Mesenchymal stem cell (in vitro differentiated cells and primary cell): ENCODE data around the gene TMEM175.

ENCODE experiments used
- DNase-seq: peaks from one replicate; pipeline ENCODE4 v3.0.0-alpha.2; 2013
- H2AFZ ChIP-seq: one replicate; pipeline ENCODE4 v1.6.1; 2013; ENCODE audit warnings: low read depth, mild to moderate bottlenecking, control low read depth, inconsistent platforms, low read length, moderate library complexity
- H2AK5ac ChIP-seq: 2 replicates; pipeline ENCODE4 v1.6.1; 2013; ENCODE audit warnings: low read length, moderate library complexity, mild to moderate bottlenecking, inconsistent platforms; ENCODE audit not compliant: severe bottlenecking
- H2BK120ac ChIP-seq: one replicate; pipeline ENCODE4 v1.6.1; 2013; ENCODE audit warnings: low read depth, mild to moderate bottlenecking, inconsistent platforms, low read length, moderate library complexity
- H2BK12ac ChIP-seq, 2 experiments: one replicate each; pipeline ENCODE4 v1.6.1; 2013; ENCODE audit warnings: inconsistent platforms in 2 of 2, low read length in 2 of 2, mild to moderate bottlenecking in 2 of 2, moderate library complexity in 2 of 2, control low read depth in 1 of 2
- H2BK15ac ChIP-seq: one replicate; pipeline ENCODE4 v1.6.1; 2013; ENCODE audit warnings: mild to moderate bottlenecking, low read depth, inconsistent platforms; ENCODE audit not compliant: poor library complexity, severe bottlenecking
- H2BK5ac ChIP-seq: 2 replicates; pipeline ENCODE4 v1.6.1; 2013; ENCODE audit warnings: low read depth, mild to moderate bottlenecking, low read length, control low read depth, inconsistent platforms; ENCODE audit not compliant: poor library complexity, severe bottlenecking
- H3K14ac ChIP-seq, 2 experiments: one replicate each; pipeline ENCODE4 v1.6.1; 2013; ENCODE audit warnings: inconsistent platforms in 2 of 2, low read length in 2 of 2, control low read depth in 1 of 2, mild to moderate bottlenecking in 1 of 2, moderate library complexity in 1 of 2
- H3K18ac ChIP-seq, 2 experiments: one replicate each; pipeline ENCODE4 v1.6.1; 2013; ENCODE audit warnings: inconsistent platforms in 2 of 2, low read length in 2 of 2, control low read depth in 1 of 2, low read depth in 1 of 2, mild to moderate bottlenecking in 1 of 2
- H3K23ac ChIP-seq, 2 experiments: one replicate each; pipeline ENCODE4 v1.6.1; 2013; ENCODE audit warnings: inconsistent platforms in 2 of 2, low read length in 2 of 2, mild to moderate bottlenecking in 2 of 2, moderate library complexity in 2 of 2, control low read depth in 1 of 2
- H3K27ac ChIP-seq: 2 replicates; pipeline ENCODE4 v1.5.1; 2013; ENCODE audit warnings: mild to moderate bottlenecking, moderate library complexity, low read length, control low read depth, inconsistent platforms; ENCODE audit not compliant: poor library complexity, severe bottlenecking
- H3K27me3 ChIP-seq, 2 experiments: 2 replicates each; pipeline versions ENCODE4 v1.6.1 to v1.7.0; 2013; ENCODE audit warnings: low read length in 2 of 2, mild to moderate bottlenecking in 2 of 2, moderate library complexity in 2 of 2, control low read depth in 1 of 2, inconsistent platforms in 1 of 2; ENCODE audit not compliant: control insufficient read depth in 1 of 2, insufficient read depth in 1 of 2
- H3K36me3 ChIP-seq, 2 experiments: 2 replicates each; pipeline versions ENCODE4 v1.6.1 to v1.7.0; 2013; ENCODE audit warnings: low read length in 2 of 2, control low read depth in 1 of 2, inconsistent platforms in 1 of 2, low read depth in 1 of 2, mild to moderate bottlenecking in 1 of 2; ENCODE audit not compliant: insufficient read depth in 2 of 2, control insufficient read depth in 1 of 2
- H3K4ac ChIP-seq, 2 experiments: one replicate each; pipeline ENCODE4 v1.6.1; 2013; ENCODE audit warnings: inconsistent platforms in 2 of 2, low read length in 2 of 2, mild to moderate bottlenecking in 2 of 2, moderate library complexity in 2 of 2, control low read depth in 1 of 2, low read depth in 1 of 2
- H3K4me1 ChIP-seq: 2 replicates; pipeline ENCODE4 v1.6.1; 2013; ENCODE audit warnings: low read depth, low read length, control low read depth; ENCODE audit not compliant: control insufficient read depth, insufficient read depth
- H3K4me2 ChIP-seq: 2 replicates; pipeline ENCODE4 v1.6.1; 2013; ENCODE audit warnings: low read length, mild to moderate bottlenecking, inconsistent platforms; ENCODE audit not compliant: poor library complexity, severe bottlenecking
- H3K4me3 ChIP-seq, 2 experiments: 2 replicates each; pipeline versions ENCODE4 v1.5.1 to v1.7.0; 2013; ENCODE audit warnings: low read length in 2 of 2, mild to moderate bottlenecking in 2 of 2, control low read depth in 1 of 2, low read depth in 1 of 2; ENCODE audit not compliant: insufficient read depth in 1 of 2
- H3K79me1 ChIP-seq: replicated peaks from 2 replicates; pipeline ENCODE4 v1.6.1; 2013; ENCODE audit warnings: mild to moderate bottlenecking, control low read depth, low read length, inconsistent platforms; ENCODE audit not compliant: poor library complexity, severe bottlenecking
- H3K9ac ChIP-seq: 2 replicates; pipeline ENCODE4 v1.7.0; 2013; ENCODE audit warnings: mild to moderate bottlenecking, low read length, moderate library complexity
- H3K9me3 ChIP-seq: 2 replicates; pipeline ENCODE4 v1.7.0; 2013; ENCODE audit warnings: mild to moderate bottlenecking, low read length; ENCODE audit not compliant: control insufficient read depth
- H4K8ac ChIP-seq: one replicate; pipeline ENCODE4 v1.6.1; 2013; ENCODE audit warnings: inconsistent platforms, mild to moderate bottlenecking, low read length, moderate library complexity
- H4K91ac ChIP-seq: one replicate; pipeline ENCODE4 v1.6.1; 2013; ENCODE audit warnings: mild to moderate bottlenecking, low read length, inconsistent platforms
- WGBS: methylation state at CpG from one replicate; pipeline ENCODE4 v1.1.7; 2013; ENCODE audit warnings: mixed read lengths; 5-methylcytosine and 5-hydroxymethylcytosine counted together

TMEM175 gene

DNA sequence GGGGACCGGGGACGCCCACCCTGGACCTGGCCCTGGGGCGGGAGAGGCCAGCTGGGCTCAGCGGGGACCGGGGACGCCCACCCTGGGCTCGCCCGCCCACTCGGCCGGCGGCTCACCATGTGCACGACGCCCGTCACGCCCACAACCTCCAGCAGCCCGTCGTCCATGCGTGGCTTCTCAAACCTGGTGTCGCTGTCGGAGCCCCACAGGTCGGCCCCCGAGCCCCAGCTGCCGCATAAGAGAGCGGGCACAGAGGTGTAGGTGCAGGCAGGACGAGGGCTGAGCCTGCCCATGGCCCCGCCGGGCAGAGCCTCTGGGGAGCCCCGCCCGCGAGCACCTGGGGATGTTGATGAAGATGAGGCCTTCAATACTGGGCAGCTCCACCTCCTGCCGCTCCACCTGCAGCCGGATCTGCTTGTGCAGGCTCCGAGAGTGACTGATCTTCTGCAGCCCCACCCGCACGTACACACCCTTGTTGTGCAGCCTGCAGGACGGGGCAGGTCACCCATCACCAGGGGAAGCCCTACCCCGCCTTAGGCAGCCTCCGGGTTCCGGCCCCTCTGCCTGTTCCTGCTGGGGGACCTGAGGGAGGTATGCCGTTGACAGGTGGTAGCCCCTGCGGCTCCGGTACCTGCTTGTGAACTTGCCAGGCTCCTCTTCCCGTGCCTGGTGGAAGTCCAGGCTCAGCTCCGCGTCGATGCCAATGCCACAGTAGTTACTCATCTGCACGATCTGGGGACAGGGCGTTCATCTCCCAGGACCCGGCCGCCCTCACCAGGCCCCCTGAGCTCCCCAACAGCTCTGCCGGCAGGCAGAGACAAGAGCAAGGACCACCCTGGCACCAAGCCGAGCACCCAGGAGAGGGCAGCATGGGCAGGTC lies 29.3 kb downstream of the TMEM175 start:
- Histone ChIP-seq H2AFZ (no peak overlapping the region), H3K9ac (no peak overlapping the region), H3K4me2 (no peak overlapping the region), H4K91ac (no peak overlapping the region), H3K79me1 (no peaks in the 10 kb centered on the region), H3K18ac (no peak overlapping the region), H2BK120ac (no peak overlapping the region), H3K27ac (no peak overlapping the region), H2AK5ac (no peak overlapping the region), H3K4me1 (peaks cover 11% of the 10 kb centered on the region), H2BK15ac (no peak overlapping the region), H3K27me3 (no peaks in the 10 kb centered on the region), H4K8ac (no peak overlapping the region), H3K14ac (no peak overlapping the region), H3K23ac (no peak overlapping the region), H3K9me3 (no peaks in the 10 kb centered on the region), H3K4ac (no peak overlapping the region), H3K4me3 (no peak overlapping the region), H2BK12ac (no peak overlapping the region), H3K36me3 (peaks cover 71 to 99% of the 10 kb centered on the region in 2 experiments), H2BK5ac (no peak overlapping the region)
- WGBS: 94% methylated on average over 45 of the region's 52 CpGs
- no peak for DNase-seq

DNA sequence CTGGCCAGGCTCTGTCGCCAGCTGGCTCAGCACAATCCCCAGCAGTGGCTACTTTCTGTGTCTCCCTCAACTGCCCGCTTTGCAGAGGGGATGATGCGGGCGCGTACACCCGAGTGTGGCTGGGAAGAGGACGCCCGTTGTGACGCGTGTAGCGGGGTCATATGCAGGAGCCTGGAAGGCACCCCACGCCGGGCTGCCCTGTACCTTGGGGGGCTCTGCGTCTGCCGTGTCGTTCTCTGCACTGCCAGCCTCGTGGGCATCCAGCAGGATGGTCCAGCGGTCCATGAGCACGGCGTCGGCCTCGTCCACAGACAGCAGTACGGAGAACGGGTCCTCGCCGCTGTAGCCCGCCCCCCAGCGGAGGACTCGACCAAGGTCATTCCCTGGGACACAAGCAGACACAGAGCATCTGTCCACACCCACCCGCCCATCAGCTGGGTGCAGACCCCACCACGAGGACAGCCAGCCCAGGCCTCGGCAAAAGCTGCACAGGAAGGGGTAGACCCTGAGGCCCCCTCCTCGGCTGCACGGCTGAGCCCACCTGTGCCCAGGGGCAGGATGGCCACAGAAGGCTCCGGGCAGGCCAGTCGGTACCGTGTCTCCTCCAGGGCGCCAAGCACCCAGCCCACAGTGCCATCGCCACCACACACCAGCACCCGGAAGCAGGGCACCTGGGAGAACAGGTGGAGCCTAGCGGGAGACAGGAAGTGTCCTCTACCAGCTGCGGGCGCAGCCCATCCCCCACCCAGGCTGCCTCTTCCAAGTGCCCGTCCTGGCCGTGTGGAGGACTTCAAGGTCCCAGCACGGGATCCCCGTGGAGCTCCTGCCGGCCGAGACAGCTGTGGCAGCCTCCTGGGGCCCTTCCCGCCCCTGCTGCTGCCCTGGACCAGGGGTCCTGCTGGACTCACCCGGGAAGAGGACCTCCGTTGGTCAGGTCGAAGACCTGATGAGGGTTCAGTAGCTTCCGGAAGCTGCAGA lies 30.3 kb downstream of the TMEM175 start:
- 96% methylated on average over 54 of the region's 54 CpGs for WGBS
- Histone ChIP-seq H3K4me1 (peaks cover 15% of the 10 kb centered on the region), H3K9ac (no peak overlapping the region), H4K91ac (no peak overlapping the region), H2AK5ac (no peak overlapping the region), H3K23ac (no peak overlapping the region), H3K4me3 (no peak overlapping the region), H3K36me3 (peaks cover 75 to 100% of the 10 kb centered on the region in 2 experiments), H3K14ac (no peak overlapping the region), H3K27me3 (no peaks in the 10 kb centered on the region), H2AFZ (no peak overlapping the region), H2BK120ac (no peak overlapping the region), H3K79me1 (no peaks in the 10 kb centered on the region), H3K4ac (no peak overlapping the region), H3K18ac (no peak overlapping the region), H2BK5ac (no peak overlapping the region), H4K8ac (no peak overlapping the region), H3K27ac (no peak overlapping the region), H3K9me3 (no peaks in the 10 kb centered on the region), H3K4me2 (no peak overlapping the region), H2BK15ac (no peak overlapping the region), H2BK12ac (no peak overlapping the region)
- DNase-seq: no peak

DNA sequence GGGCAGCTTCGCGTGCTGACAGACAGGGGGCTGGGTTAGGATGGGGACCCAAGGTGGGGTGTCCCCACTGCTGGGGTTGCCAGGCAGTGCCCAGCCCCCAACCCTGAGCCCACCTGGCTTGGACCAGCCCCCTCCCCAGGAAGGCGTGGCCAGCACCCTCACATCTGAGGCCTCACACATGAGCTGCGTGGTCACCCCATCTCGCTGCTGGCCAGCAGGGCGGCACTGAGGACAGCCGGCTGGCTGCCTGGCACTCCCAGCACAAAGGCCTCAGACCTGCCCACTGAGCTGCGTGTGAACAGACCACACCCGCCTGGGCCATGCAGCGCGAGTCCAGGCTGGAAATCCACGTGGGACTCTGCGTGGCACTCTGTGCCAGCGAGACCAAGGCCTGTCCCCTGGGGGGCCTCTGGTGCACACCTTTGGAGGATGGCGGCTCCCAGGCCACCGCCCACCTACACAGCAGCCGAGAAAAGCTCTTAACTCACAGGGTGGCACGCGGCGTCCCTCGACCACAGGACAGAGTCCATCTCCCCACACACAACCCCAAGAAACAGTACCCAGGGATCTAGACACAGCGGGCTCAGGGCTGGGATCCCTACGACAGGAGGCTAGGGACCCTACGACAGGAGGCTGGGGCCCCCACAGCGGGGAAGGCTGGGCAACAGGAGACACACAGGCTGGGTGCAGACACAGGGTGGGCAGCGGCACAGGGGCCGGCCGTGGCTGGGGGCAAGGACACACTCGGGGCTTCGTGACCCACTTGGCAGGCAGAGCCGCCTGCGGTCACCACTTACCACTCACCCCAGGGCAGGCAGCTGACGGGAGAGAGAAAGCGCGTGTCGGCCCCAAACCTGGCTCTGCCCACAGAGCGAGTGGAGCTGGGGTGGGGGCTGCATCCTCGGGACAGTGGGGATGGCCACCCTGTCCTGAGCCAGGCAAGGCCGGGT lies 31.3 kb downstream of the TMEM175 start:
- Histone ChIP-seq H3K4me1 (peaks cover 21% of the 10 kb centered on the region), H3K14ac (no peak overlapping the region), H4K8ac (no peak overlapping the region), H3K27me3 (no peaks in the 10 kb centered on the region), H2AFZ (no peak overlapping the region), H2AK5ac (no peak overlapping the region), H2BK5ac (no peak overlapping the region), H4K91ac (no peak overlapping the region), H3K27ac (no peak overlapping the region), H2BK12ac (no peak overlapping the region), H3K36me3 (peaks cover 67 to 99% of the 10 kb centered on the region in 2 experiments), H3K4me3 (no peak overlapping the region), H3K4me2 (no peak overlapping the region), H2BK15ac (no peak overlapping the region), H3K18ac (no peak overlapping the region), H3K79me1 (peaks cover 4% of the 10 kb centered on the region), H3K9ac (no peak overlapping the region), H2BK120ac (no peak overlapping the region), H3K23ac (no peak overlapping the region), H3K9me3 (no peaks in the 10 kb centered on the region), H3K4ac (no peak overlapping the region)
- WGBS: 95% methylated on average over 36 of the region's 39 CpGs
- DNase-seq: no peak
